IMR-90 (cell line): Measurements from ENCODE around the gene IL13RA1. TPM values are rescaled to one million over a fixed set of nuclear protein-coding genes. Genes with fewer than 3 reads are reported as not detected.

ENCODE experiments used
- ATAC-seq: fragments of 200-7000 bp; cut with Tn5 transposase; 2 replicates; pipeline ENCODE4 v1.9.1; 2020; ENCODE audit warnings: low read depth, mild to moderate bottlenecking, moderate library complexity
- BruUV-seq: library from RNA; stranded (reverse); fragments of 400-500 nt; replicated peaks from 2 replicates; lab custom pipeline; 2021; lab: Mats Ljungman, UMichigan
- CTCF ChIA-PET: fragments of 300-600 bp; formaldehyde crosslinking; extraction: SDS; loops from one replicate; lab custom pipeline; 2021; ENCODE audit warnings: antibody characterized with exemption; lab: Yijun Ruan, JAX
- POLR2A ChIA-PET: fragments of 300-600 bp; sonication (Branson Sonifier 250); formaldehyde crosslinking; loops from one replicate; lab custom pipeline; 2022; ENCODE audit warnings: antibody characterized with exemption; ENCODE audit not compliant: unreplicated experiment; lab: Charles Lee
- DNase-seq: peaks from one replicate; pipeline ENCODE4 v3.0.0; 2013
- H2AFZ ChIP-seq: replicated peaks from 2 replicates; pipeline ENCODE3; 2013; ENCODE audit warnings: low read length, mild to moderate bottlenecking; ENCODE audit not compliant: poor library complexity
- H2AK5ac ChIP-seq: 2 replicates; pipeline ENCODE4 v1.6.1; 2013; ENCODE audit warnings: low read depth, low read length, inconsistent platforms
- H2AK9ac ChIP-seq: replicated peaks from 2 replicates; pipeline ENCODE3; 2013; ENCODE audit warnings: mild to moderate bottlenecking, low read depth, low read length, moderate library complexity; ENCODE audit not compliant: poor library complexity
- H2BK120ac ChIP-seq: 2 replicates; pipeline ENCODE4 v1.6.1; 2013; ENCODE audit warnings: low read depth, low read length, inconsistent platforms
- H2BK15ac ChIP-seq: 3 replicates; pipeline ENCODE4 v1.6.1; 2013; ENCODE audit warnings: low read depth, low read length, inconsistent platforms
- H2BK20ac ChIP-seq: 2 replicates; pipeline ENCODE4 v1.6.1; 2013; ENCODE audit warnings: low read depth, mild to moderate bottlenecking, inconsistent platforms, low read length, moderate library complexity
- H2BK5ac ChIP-seq: 2 replicates; pipeline ENCODE4 v1.6.1; 2013; ENCODE audit warnings: mild to moderate bottlenecking, low read depth, low read length, inconsistent platforms; ENCODE audit not compliant: poor library complexity, severe bottlenecking
- H3K14ac ChIP-seq: replicated peaks from 2 replicates; pipeline ENCODE4 v1.6.1; 2013; ENCODE audit warnings: low read depth, low read length, inconsistent platforms
- H3K18ac ChIP-seq: 2 replicates; pipeline ENCODE4 v1.6.1; 2013; ENCODE audit warnings: low read depth, low read length, control low read depth
- H3K23ac ChIP-seq: 2 replicates; pipeline ENCODE4 v1.6.1; 2013; ENCODE audit warnings: low read depth, low read length, inconsistent platforms
- H3K27ac ChIP-seq: 2 replicates; pipeline ENCODE4 v1.5.1; 2013; ENCODE audit warnings: mild to moderate bottlenecking, control low read depth, low read length; ENCODE audit not compliant: insufficient read depth
- H3K27me3 ChIP-seq: 2 replicates; pipeline ENCODE4 v1.6.1; 2013; ENCODE audit warnings: low read length; ENCODE audit not compliant: control insufficient read depth, insufficient read depth
- H3K36me3 ChIP-seq: 2 replicates; pipeline ENCODE4 v1.6.1; 2013; ENCODE audit warnings: low read length, mixed read lengths; ENCODE audit not compliant: control insufficient read depth, insufficient read depth
- H3K4ac ChIP-seq: 2 replicates; pipeline ENCODE4 v1.6.1; 2013; ENCODE audit warnings: low read depth, low read length, inconsistent platforms
- H3K4me1 ChIP-seq: 2 replicates; pipeline ENCODE4 v1.6.1; 2013; ENCODE audit warnings: low read length, mixed read lengths; ENCODE audit not compliant: control insufficient read depth, insufficient read depth
- H3K4me2 ChIP-seq: 2 replicates; pipeline ENCODE4 v1.6.1; 2013; ENCODE audit warnings: low read depth, mild to moderate bottlenecking, control low read depth, low read length, moderate library complexity
- H3K4me3 ChIP-seq: 2 replicates; pipeline ENCODE4 v1.5.1; 2013; ENCODE audit warnings: low read depth, mild to moderate bottlenecking, control low read depth, low read length, moderate library complexity; ENCODE audit not compliant: insufficient read depth
- H3K56ac ChIP-seq: 2 replicates; pipeline ENCODE4 v1.6.1; 2013; ENCODE audit warnings: low read length, inconsistent platforms; ENCODE audit not compliant: insufficient read depth; ENCODE audit errors: extremely low read depth
- H3K79me1 ChIP-seq, 2 experiments: 2 replicates each; pipeline ENCODE4 v1.6.1; 2013; ENCODE audit warnings: low read length in 2 of 2, inconsistent platforms in 1 of 2, low read depth in 1 of 2
- H3K9ac ChIP-seq: 2 replicates; pipeline ENCODE4 v1.6.1; 2013; ENCODE audit warnings: low read depth, low read length, control low read depth
- H3K9me1 ChIP-seq: 2 replicates; pipeline ENCODE4 v1.6.1; 2013; ENCODE audit warnings: low read length, inconsistent platforms; ENCODE audit not compliant: insufficient read depth
- H3K9me3 ChIP-seq: 2 replicates; pipeline ENCODE4 v1.6.1; 2013; ENCODE audit warnings: low read length; ENCODE audit not compliant: control insufficient read depth, insufficient read depth
- H4K20me1 ChIP-seq: 2 replicates; pipeline ENCODE4 v1.6.1; 2013; ENCODE audit warnings: low read length, inconsistent platforms; ENCODE audit not compliant: insufficient read depth
- H4K5ac ChIP-seq: 2 replicates; pipeline ENCODE4 v1.6.1; 2013; ENCODE audit warnings: mild to moderate bottlenecking, low read depth, low read length, control low read depth
- H4K8ac ChIP-seq, 2 experiments: 2 replicates each; pipeline ENCODE4 v1.6.1; 2013; ENCODE audit warnings: low read depth in 2 of 2, low read length in 2 of 2, control low read depth in 1 of 2, inconsistent platforms in 1 of 2
- H4K91ac ChIP-seq: 2 replicates; pipeline ENCODE4 v1.6.1; 2013; ENCODE audit warnings: low read depth, low read length, inconsistent platforms; ENCODE audit not compliant: insufficient read depth
- CTCF ChIP-seq: conservative IDR thresholded peaks from 2 replicates; pipeline ENCODE4 v1.5.1; 2012; ENCODE audit warnings: mild to moderate bottlenecking, low read depth, low read length, improper control_type of control experiment
- ELK1 ChIP-seq: fragments of 150-350 bp; IDR thresholded peaks from 2 replicates; pipeline ENCODE4 v1.6.1; 2016; ENCODE audit warnings: low read depth, mild to moderate bottlenecking, low read length, moderate library complexity, borderline replicate concordance
- MAFK ChIP-seq: IDR thresholded peaks from 2 replicates; pipeline ENCODE4 v1.6.1; 2012; ENCODE audit warnings: low read depth, low read length, improper control_type of control experiment
- MAZ ChIP-seq: IDR thresholded peaks from 2 replicates; pipeline ENCODE4 v1.6.1; 2012; ENCODE audit warnings: low read depth, mild to moderate bottlenecking, low read length, improper control_type of control experiment, moderate library complexity, borderline replicate concordance
- NFE2L2 ChIP-seq: fragments of 150-350 bp; IDR thresholded peaks from 2 replicates; pipeline ENCODE4 v1.6.1; 2016; ENCODE audit warnings: low read depth, mild to moderate bottlenecking, low read length
- RFX5 ChIP-seq: IDR thresholded peaks from 2 replicates; pipeline ENCODE4 v1.8.0; 2012; ENCODE audit warnings: low read depth, mild to moderate bottlenecking, low read length, moderate library complexity
- SMC3 ChIP-seq: fragments of 150-350 bp; IDR thresholded peaks from 2 replicates; pipeline ENCODE4 v1.6.1; 2016; ENCODE audit warnings: low read depth, mild to moderate bottlenecking, antibody characterized with exemption, low read length, moderate library complexity
- USF2 ChIP-seq: fragments of 150-350 bp; IDR thresholded peaks from 2 replicates; pipeline ENCODE4 v1.6.1; 2017; ENCODE audit warnings: mild to moderate bottlenecking, antibody characterized with exemption, low read length, low read depth
- WGBS, 2 experiments: methylation state at CpG; one replicate each; pipeline versions ENCODE4 v1.1.5 to v1.1.7; 2013; ENCODE audit warnings: missing lambda C conversion rate in 2 of 2; ENCODE audit not compliant: insufficient read length in 1 of 2; ENCODE audit errors: extremely low coverage in 2 of 2; 5-methylcytosine and 5-hydroxymethylcytosine counted together
- dilution Hi-C: fragments of 300-500 bp; cut with HindIII; formaldehyde crosslinking; loops from one replicate; pipeline ENCODE4 v1.14.3; 2018; ENCODE audit warnings: low sequenced_read_pairs; ENCODE audit not compliant: unreplicated experiment
- in situ Hi-C: fragments of 300-500 bp; cut with MboI; formaldehyde crosslinking; loops from 3 replicates; pipeline ENCODE4 v1.14.3; 2019; ENCODE audit warnings: low sequenced_read_pairs, inconsistent platforms, mixed read lengths
- intact Hi-C: fragments of 100-400 bp; cut with micrococcal nuclease; formaldehyde crosslinking; loops from 2 replicates; pipeline ENCODE4 v1.10.0; 2022
- polyA plus RNA-seq, 3 experiments: library from polyadenylated mRNA; depleted of rRNA; stranded (reverse); fragments of >200 nt; gene quantifications; 2 replicates each; pipeline ENCODE4 v1.2.3, GENCODE V29; 2012; ENCODE audit warnings: low replicate concordance in 1 of 3
- total RNA-seq: library from RNA; depleted of rRNA; stranded (reverse); fragments of >200 nt; gene quantifications from 2 replicates; pipeline ENCODE4 v1.2.3, GENCODE V29; 2012

Gene IL13RA1
- total and polyA plus RNA-seq, 2 of the 4 experiments (the other 2 are of a cell fraction): 24.2 to 31.7 TPM

GRCh38 chrX:118823263-118824172, 96.1 kb downstream of the IL13RA1 start, which contains the start of gene ZCCHC12 (continued):
- no peak for TF ChIP-seq MAZ

GRCh38 chrX:118824173-118824730, 96.8 kb downstream of the IL13RA1 start:
- Histone ChIP-seq H3K36me3 (no peaks in the 10 kb centered on the region), H2AK9ac (no peak overlapping the region), H3K9ac (no peak overlapping the region), H3K14ac (no peak overlapping the region), H4K20me1 (no peaks in the 10 kb centered on the region), H2AK5ac (no peak overlapping the region), H2BK15ac (no peak overlapping the region), H3K9me3 (peaks cover 3% of the 10 kb centered on the region; the same call in 1 of the 2 replicates), H2AFZ (no peak overlapping the region), H3K18ac (no peak overlapping the region), H3K4ac (no peak overlapping the region), H3K27me3 (peaks cover 44% of the 10 kb centered on the region), H3K56ac (no peak overlapping the region), H3K4me2 (peak overlapping the region; percentile 7; the same call in 1 of the 2 replicates), H3K23ac (no peak overlapping the region), H4K5ac (no peak overlapping the region), H3K27ac (no peak overlapping the region), H2BK20ac (no peak overlapping the region), H3K9me1 (no peaks in the 10 kb centered on the region), H3K4me3 (no peak overlapping the region), H4K91ac (no peak overlapping the region), H2BK120ac (no peak overlapping the region), H3K79me1 (no peaks in the 10 kb centered on the region), H3K4me1 (no peaks in the 10 kb centered on the region), H2BK5ac (no peak overlapping the region), H4K8ac (no peak overlapping the region)
- DNase-seq (no peak), ATAC-seq (no peak; the same call in 1 of the 2 replicates)
- in situ Hi-C loops (loop anchor here (25.0 kb wide), 1 partner anchor 362 kb away; no protein-coding TSS in a partner anchor), dilution Hi-C loops (no loop called here), intact Hi-C loops (no loop called here)
- TF ChIP-seq USF2 (no peak), NFE2L2 (no peak), MAFK (no peak), CTCF (no peak), RFX5 (no peak), MAZ (no peak), ELK1 (no peak), SMC3 (no peak)
- no TSS peak for BruUV-seq
- POLR2A ChIA-PET: no interaction called here
- 25% methylated on average over 4 of the region's 22 CpGs; no CpG with 5 or more reads in 1 of the 2 experiments for WGBS, 2 experiments
- CTCF ChIA-PET: interaction anchor here (0.6 to 1.5 kb wide), 3 partner anchors 15 to 341 kb away, joined by 3 to 4 read pairs (median 3); no protein-coding TSS in a partner anchor
